HG03469 (cell line): ENCODE measurements around the gene TMED5.
"Not testable (repeated sequence)": the region's sequence is repeated elsewhere in the genome, so short reads cannot be mapped to it uniquely, and the experiment has no call there.

Source experiments
- ATAC-seq: cut with Tn5 transposase; IDR thresholded peaks from one replicate; pipeline ENCODE4 v1.9.1; 2021; ENCODE audit warnings: mild to moderate bottlenecking, moderate library complexity, moderate number of reproducible peaks; ENCODE audit not compliant: unreplicated experiment

The TMED5 gene

GRCh38 chr1:93172778-93173177, 7.4 kb downstream of the TMED5 start:
- ATAC-seq: no peak

GRCh38 chr1:93171549-93172034, 8.6 kb downstream of the TMED5 start:
- ATAC-seq: no peak

- ATAC-seq: not testable (repeated sequence)
These were observed 10.0 kb downstream of the TMED5 start for GRCh38 chr1:93170141-93170678.

DNA sequence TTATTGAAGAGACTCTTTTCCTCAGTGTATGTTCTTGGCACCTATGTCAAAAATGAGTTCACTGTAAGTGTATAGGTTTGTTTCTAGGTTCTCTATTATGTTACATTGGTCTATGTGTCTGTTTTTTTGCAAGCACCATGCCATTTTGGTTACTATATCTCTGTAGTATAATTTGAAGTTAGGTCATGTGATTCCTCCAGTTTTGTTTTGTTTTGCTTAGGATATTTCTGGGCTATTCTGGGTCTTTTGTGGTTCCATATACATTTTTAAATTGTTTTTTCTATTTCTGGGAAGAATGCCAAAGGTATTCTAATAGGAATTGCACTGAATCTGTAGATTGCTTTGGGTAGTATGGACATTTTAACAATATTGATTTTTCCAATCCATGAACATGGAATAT, 13.2 kb downstream of the TMED5 start:
- ATAC-seq: no peak

- not testable (repeated sequence) for ATAC-seq
These were observed 14.3 kb downstream of the TMED5 start for GRCh38 chr1:93165895-93166294.

- no peak for ATAC-seq
These were observed 15.4 kb downstream of the TMED5 start for GRCh38 chr1:93164816-93165215.

DNA sequence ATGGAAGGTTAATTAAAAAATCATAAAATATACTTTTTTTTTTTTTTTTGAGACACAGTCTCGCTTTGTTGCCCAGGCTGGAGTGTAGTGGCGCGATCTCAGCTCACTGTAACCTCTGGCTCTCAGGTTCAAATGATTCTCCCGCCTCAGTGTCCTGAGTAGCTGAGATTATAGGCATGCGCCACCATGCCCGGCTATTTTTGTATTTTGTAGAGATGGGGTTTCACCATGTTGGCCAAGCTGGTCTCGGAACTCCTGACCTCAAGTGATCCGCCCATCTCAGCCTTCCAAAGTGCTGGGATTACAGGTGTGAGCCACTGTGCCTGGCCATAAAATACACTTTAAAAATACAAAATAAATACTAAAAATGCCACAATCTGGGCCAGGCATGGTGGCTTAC, 16.9 kb downstream of the TMED5 start:
- not testable (repeated sequence) for ATAC-seq

DNA sequence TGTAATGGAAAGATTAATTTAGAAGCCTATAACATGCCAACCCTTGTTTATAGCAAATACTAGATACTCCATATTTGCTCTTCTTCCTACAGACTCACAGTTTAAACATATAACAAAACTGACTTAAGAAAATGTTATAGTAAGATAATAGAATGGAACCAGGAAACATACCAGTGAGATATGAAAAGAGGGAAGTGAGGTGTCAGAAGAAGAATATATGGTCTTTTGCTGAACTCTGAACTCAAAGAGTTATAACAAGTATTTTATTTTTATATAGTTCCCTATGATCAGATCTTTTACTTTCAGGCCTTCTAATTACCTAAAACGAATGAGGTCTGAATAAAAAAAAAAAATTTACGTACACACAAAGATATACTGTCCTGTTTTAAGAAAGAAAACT, 20.9 kb downstream of the TMED5 start:
- ATAC-seq: no peak

DNA sequence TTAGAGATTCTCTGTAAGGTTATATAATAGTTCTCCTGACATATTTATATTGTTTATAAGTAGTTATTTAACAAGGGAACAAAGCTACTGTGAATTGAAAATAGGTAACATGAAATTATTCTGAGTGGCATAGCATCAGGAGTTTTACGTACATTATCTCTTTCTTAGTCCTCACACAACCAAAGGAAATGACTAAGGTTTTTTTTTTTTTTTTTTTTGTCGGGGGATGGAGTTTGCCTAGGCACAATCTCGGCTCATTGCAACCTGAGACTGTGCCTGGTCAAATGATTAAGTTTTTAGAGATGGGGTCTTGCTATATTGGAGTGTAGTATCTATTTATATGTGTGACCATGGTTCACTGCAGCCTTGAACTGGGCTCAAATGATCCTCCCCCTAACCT, 24.9 kb downstream of the TMED5 start:
- no peak for ATAC-seq

GRCh38 chr1:93154898-93155297, 25.3 kb downstream of the TMED5 start:
- no peak for ATAC-seq

DNA sequence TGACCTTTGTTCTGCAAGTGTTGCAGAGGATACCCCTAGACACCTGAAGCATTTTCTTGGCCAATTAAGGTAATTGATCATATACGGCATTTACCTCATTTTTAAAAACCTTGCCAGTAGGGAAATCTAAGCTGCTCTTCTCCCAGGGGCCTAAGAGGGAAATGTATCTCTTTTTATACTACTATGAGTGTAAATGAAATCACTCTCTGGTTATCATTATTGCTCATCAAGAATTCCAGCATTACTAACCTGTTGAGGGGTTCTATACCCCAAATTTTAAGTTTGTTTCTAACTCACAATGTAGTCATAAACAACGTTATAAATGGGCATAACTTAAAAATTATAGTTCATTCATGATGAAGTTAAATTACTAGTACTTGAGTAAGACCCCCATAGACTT, 27.4 kb downstream of the TMED5 start:
- no peak for ATAC-seq

GRCh38 chr1:93151474-93151873, 28.7 kb downstream of the TMED5 start:
- ATAC-seq: no peak

- ATAC-seq: no peak
These were observed 29.5 kb downstream of the TMED5 start for GRCh38 chr1:93150729-93151128.

- ATAC-seq: no peak
These were observed 32.2 kb downstream of the TMED5 start for GRCh38 chr1:93148001-93148400.

GRCh38 chr1:93143769-93144168, 36.4 kb downstream of the TMED5 start:
- ATAC-seq: no peak

DNA sequence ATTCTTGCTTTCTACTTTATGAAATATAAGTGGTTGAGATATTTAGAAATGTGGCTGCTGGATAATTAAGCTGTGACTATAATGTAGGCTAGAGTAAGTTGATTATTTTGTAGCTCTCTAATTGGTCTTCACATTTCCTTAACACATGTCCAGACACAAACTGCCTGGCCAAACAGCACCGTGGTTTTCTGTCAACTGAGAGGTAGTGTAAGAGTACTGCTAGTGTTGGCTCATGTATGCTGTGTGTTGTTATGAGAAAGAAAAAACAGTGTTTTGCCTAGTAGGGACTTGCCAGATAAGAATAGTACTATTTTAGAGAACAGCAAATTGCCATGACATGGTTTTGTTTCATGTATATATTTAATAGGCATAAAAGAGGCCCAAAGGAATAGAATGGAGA, 37.1 kb downstream of the TMED5 start:
- ATAC-seq: no peak

- no peak for ATAC-seq
These were observed 38.1 kb downstream of the TMED5 start for GRCh38 chr1:93142161-93142560.

- no peak for ATAC-seq
These were observed 40.1 kb downstream of the TMED5 start for GRCh38 chr1:93140106-93140505.

DNA sequence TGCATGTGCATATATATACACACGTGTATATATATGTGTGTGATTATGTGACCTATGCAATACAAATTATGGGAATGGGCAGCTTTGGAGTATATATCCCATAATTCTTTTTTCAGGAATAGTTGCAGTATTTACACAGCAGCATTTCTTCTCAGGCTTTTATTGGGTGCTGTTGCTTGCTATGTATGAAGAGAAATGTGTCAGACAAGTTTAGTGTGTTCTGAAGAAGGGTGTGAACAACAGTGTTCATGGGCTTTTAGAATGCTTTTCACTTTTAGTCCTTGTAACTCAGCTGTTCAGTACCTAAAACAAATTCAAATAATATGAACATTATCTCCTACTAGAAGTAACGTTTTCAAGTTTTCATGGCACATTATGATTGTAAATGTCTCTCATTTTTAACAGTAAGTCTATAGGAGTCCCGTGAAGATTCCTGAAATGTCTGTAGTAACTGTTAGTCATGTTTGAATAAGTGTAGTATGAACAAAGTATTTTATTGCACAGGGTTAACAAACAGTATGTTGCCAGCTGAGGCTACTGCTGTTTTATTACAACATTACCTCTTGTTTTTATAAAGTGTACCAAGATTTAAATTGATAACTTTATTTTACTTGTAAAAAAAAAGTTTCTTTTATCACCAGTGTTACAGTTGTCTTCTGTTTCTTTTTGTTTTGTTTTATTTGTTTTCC, 42.5 kb downstream of the TMED5 start:
- ATAC-seq: no peak

DNA sequence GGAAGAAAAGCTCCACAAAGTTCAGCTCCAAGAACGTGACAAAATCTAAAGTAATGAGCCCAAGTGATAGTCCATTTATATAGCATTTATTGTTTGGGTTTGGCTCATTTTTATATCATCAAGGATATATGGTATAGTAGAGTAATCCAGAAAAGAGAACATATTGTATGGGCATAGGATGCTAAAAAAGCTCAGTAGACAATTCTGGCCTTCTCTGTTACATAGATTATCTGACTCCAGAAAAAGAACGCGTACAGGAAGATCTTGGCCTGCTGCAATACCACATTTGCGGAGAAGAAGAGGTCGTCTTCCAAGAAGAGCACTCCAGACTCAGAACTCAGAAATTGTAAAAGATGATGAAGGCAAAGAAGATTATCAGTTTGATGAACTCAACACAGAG, 43.8 kb downstream of the TMED5 start:
- ATAC-seq: no peak

GRCh38 chr1:93132638-93133037, 47.6 kb downstream of the TMED5 start:
- no peak for ATAC-seq

DNA sequence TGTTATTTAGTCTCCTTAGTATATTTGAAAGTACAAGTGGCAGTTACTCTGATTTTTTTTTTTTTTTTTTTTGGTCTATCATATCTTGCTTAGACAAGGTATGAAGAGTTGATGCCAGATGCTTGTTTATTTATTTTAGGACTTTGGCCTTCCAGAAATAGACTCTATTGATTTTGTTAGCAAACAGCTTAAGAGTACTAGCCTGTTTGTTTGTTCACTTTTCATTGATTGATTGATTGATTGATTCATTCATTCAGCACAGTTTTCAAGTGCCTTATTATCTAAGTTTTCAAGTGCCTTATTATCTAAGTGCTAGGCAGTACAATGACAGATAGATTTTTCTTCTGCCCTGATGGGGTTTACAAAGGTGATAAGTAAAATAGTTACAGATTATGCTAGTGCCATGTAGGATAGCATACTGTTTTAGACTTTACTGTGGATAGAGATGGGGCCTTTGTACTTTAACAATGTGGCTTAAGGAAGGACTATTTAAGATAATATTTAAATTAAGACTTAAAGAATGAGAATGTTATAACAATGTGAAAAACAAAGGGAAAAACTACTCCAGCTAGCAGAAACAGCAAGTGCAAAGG, 50.6 kb downstream of the TMED5 start:
- no peak for ATAC-seq
